ENCODE data around the gene CLDN6.

- TF ChIP-seq CTCF (conservative IDR thresholded peaks at IDR 0.05; ENCODE audit: low read length) (no peak), EZH2phosphoT487 (IDR thresholded peaks at IDR 0.05; ENCODE audit: borderline replicate concordance, low read depth, low read length) (no peak)
Measured at GRCh38 chr16:3056336-3057180, 38.6 kb upstream of the CLDN6 start.
